Stimulated activated CD8-positive, alpha-beta memory T cell treated with anti-CD3 and anti-CD28 coated beads, Interleukin-2, amount 100 ng/mL, for 48 hours (primary cell): ENCODE results near the gene UMAD1.

ENCODE experiments used
- DNase-seq, 2 donors: peaks; one replicate each; pipeline ENCODE4 v3.0.0-alpha.2; 2020; ENCODE audit warnings: low read depth in 2 of 2

UMAD1 gene

DNA sequence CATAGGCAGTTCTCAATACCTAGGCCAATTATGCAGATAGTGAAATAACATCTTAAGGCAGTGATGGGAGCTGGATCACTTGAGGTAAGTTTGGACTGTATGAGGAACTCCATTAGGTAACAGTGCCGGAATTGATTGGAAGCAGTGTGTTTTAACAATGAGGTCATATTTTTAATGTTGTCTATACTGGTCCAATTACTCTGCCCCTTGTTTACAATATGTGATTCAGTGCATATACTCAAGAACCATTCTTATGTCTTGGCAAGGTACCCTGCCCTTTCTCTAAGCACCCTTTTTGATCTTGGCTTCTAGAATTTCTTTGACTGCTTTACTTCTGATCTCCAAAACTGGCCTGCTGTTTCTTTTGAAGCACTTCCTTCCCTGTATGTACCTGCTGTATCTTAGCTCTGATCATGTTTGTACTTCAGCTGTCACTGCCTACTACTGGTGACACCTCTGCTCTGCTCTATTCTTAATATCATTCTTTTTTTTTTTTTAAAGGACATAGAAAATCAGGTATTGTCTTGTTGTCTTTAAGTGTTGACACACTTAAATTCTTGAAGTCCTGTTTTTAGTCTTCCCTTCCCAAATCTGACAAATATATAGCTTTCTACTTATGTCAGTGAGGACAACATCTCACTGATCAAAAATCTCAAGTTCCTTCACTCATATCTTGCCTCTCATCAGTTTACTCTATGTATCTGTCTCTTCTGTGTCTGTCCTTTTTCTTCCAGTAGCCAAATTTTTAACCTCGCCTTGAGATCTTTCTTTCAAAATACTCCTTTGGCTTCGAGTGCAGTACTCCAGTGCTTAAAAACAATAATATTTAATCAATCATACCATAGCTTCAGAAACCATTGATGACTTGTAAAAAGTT lies 124.2 kb downstream of the UMAD1 start:
- no peak for DNase-seq

- no peak for DNase-seq
Observed at GRCh38 chr7:7765422-7765821, 124.9 kb downstream of the UMAD1 start.

DNA sequence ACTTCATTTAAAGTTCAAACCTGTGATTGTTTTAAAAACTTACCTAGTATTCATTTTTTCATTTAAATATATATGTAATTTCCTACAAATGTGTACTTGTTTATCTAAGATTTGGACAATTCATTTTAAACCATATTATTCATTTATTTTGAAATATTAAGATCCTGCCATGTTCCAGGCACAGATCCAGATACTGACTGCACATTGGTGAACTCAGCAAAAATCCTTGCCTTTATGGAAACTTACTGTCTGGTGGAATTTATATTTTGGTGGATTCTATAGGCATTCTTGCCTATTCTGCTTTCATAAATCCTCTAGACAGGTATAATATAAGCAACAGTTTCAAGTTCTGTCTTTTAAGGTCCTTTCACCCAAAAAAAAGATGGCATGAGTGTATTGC lies 126.1 kb downstream of the UMAD1 start:
- DNase-seq: no peak

- DNase-seq: no peak
Observed at GRCh38 chr7:7768977-7769709, 128.6 kb downstream of the UMAD1 start.

DNA sequence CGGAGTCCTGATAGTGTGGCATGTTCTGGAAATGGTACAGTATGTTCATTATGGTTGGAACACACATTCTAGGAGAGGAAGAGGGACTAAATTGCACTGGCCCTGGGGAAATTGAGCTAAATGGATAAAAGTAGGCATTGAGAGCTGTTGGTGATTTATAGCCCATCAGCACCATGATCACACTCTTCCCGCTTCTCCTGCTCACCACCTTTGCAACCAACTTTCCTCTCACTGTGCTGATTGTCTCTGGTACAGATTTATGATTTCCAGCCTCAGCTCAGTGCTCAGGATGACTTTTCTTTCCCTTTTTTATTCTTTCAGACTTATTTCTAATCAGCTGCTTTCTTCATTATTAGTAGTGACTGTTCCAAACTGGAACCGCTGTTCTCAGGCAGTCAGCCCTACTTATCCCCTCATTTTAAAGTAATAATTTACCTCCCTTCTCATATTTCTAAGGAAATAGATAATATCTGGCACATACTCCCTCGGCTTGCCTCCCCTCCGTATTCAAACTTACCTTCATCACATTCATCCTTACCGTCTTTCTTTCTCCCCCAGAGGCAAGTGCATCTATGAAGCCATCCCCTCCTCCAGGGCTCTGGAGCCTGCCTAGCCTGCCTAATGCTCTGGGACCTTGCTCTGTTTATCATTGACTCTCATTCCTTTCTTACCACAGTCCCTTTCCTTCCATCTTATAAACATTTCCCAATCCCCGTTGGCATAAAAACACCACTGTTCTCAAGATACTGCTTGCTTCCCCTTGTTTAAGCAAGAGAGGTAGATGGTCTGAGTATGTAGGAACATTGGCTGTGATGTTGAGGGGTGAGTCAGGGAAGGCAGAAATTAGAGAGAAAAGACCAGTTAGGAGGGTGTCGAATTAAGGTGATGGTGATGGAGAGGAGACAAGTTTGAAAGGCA lies 129.4 kb downstream of the UMAD1 start:
- no peak for DNase-seq

DNA sequence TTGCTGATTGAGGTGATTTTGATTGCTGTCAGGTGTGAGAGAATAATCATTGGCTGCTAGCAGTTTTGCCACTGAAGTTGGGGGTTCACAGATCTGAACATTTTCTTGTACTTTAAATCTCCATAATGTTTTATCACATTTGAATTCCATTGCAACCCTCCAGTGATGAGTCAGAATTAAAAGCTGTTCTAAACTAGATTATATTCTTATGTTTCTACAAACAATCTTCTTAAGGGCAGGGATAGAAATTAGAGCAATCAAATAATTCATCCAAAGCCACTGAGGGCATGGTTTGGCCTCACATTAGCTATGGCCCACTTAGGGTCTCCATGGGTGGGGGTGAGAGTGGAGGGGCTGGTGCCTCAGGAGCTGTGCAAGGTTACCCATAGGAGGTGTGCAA lies 130.9 kb downstream of the UMAD1 start:
- no peak for DNase-seq

GRCh38 chr7:7772397-7772821 lies 131.9 kb downstream of the UMAD1 start:
- DNase-seq: no peak

- DNase-seq: no peak
Observed at GRCh38 chr7:7773334-7774309, 133.1 kb downstream of the UMAD1 start.

GRCh38 chr7:7779888-7780287 lies 139.3 kb downstream of the UMAD1 start:
- DNase-seq: no peak

- DNase-seq: no peak
Observed at GRCh38 chr7:7783001-7783400, 142.4 kb downstream of the UMAD1 start.

GRCh38 chr7:7785344-7785973 lies 144.9 kb downstream of the UMAD1 start:
- no peak for DNase-seq

GRCh38 chr7:7786595-7786994 lies 146.0 kb downstream of the UMAD1 start:
- no peak for DNase-seq

GRCh38 chr7:7789551-7789988 lies 149.0 kb downstream of the UMAD1 start:
- DNase-seq: no peak

GRCh38 chr7:7790041-7790741 lies 149.6 kb downstream of the UMAD1 start:
- DNase-seq: no peak

DNA sequence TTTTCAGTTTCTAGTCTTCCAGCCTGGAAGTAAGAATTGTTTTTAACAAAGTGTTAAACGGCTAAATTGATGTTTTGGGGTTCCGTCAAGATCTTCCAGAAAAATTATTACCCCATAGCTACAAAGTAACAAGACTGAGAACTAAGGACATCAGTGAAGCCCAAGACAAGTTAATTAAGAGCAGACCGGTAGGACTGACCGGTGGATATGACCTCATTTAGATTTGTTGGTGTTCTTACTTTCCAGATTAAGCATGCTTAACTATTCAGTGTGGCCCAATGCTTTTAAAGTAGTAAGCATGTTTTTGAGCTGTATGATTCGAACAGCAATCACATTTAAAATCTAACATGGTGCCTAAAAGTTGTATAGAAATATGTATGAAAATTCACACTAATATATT lies 151.0 kb downstream of the UMAD1 start:
- no peak for DNase-seq

DNA sequence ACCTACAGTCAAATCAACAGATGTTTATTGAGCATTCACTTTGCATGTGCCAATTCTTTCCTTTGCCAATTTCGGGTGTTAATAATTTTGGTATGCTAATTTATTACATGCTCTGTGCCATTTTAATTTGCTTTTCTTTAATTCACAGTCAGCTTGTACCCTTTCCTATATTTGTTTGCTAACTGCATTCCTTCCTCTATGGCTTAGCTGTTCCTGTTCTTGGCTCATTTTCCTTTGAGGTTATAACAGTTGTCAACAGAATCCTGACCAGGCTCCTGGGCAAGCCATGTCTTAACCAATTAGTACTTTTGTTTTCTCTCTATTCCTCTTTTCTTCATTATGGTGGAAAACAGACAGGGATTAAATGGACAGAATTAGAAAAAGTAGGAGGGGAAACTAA lies 151.5 kb downstream of the UMAD1 start:
- no peak for DNase-seq

DNA sequence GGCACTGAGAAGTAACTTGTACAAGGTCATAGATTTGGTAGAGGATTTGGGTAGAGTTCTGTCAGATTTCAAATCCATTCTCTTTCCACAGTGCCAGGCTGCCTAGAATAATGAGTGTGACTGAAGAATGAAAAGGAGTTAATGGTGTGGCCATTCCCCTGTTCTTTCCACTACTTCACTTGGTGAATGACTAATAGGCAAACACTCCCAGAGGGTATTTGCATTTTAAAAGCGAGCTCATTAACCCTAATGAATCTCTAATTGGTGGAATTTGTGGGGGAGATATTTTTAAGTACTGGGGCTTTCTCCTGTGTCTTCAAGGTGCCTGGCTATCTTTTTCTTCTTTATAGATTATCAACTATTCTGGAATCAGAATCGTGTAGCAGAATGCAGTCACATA lies 152.7 kb downstream of the UMAD1 start:
- DNase-seq: no peak

DNA sequence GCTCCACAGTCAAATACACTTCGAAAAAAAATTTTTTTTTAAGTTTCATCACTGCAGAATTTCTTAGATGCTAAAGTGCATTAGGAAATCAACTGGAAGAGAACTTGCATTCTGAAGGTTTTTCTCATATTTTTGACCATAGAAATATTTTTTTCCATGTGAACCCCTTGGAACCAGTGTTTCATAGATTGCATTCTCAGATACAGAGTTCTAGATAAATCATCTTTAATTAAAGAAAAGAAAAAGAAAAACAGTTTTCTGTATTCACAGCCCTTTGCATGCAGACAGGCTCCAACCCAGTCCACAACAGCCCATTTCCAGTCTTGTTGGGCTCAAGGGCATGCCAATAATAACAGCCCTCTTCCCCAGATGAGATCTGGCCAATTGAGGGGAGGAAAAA lies 153.4 kb downstream of the UMAD1 start:
- DNase-seq: no peak

- DNase-seq: no peak
Observed at GRCh38 chr7:7795203-7795602, 154.7 kb downstream of the UMAD1 start.
